H1 (cell line): ENCODE data around the gene DGCR8. TPM values are rescaled to one million over a fixed set of nuclear protein-coding genes. Genes with fewer than 3 reads are reported as not detected.

Source experiments
- CTCF ChIA-PET: fragments of 300-600 bp; sonication (Branson Sonifier 250); formaldehyde crosslinking; loops from one replicate; lab custom pipeline; 2021; ENCODE audit not compliant: partially characterized antibody; lab: Charles Lee
- POLR2A ChIA-PET: fragments of 300-600 bp; sonication (Branson Sonifier 250); formaldehyde crosslinking; loops from one replicate; lab custom pipeline; 2021; ENCODE audit warnings: inconsistent platforms; ENCODE audit not compliant: partially characterized antibody; lab: Charles Lee
- DNase-seq, 2 experiments: peaks; one replicate each; pipeline versions ENCODE4 v3.0.0 to v3.0.0-alpha.2; 2010 to 2022; ENCODE audit warnings: low spot score in 2 of 2, low read depth in 1 of 2, mixed read lengths in 1 of 2
- FAIRE-seq: peaks from 2 replicates; lab custom pipeline; 2011; peaks lifted over from hg19 to GRCh38; lab: Jason Lieb, UNC
- H2AFZ ChIP-seq: 2 replicates; pipeline ENCODE4 v1.8.1; 2012; ENCODE audit warnings: low read length, inconsistent platforms
- H2AK5ac ChIP-seq: 2 replicates; pipeline ENCODE4 v1.6.1; 2013; ENCODE audit warnings: low read depth, low read length
- H2BK120ac ChIP-seq: replicated peaks from 2 replicates; pipeline ENCODE3; 2013; ENCODE audit warnings: low read depth, low read length, inconsistent platforms
- H2BK12ac ChIP-seq: 2 replicates; pipeline ENCODE4 v1.6.1; 2013; ENCODE audit warnings: low read depth, low read length
- H2BK15ac ChIP-seq: 2 replicates; pipeline ENCODE4 v1.6.1; 2013; ENCODE audit warnings: low read length
- H2BK20ac ChIP-seq: 2 replicates; pipeline ENCODE4 v1.6.1; 2013; ENCODE audit warnings: low read length
- H2BK5ac ChIP-seq: 2 replicates; pipeline ENCODE4 v1.6.1; 2013; ENCODE audit warnings: low read depth, low read length
- H3K14ac ChIP-seq: 2 replicates; pipeline ENCODE4 v1.6.1; 2013; ENCODE audit warnings: inconsistent platforms; ENCODE audit not compliant: insufficient read length
- H3K18ac ChIP-seq: 2 replicates; pipeline ENCODE4 v1.6.1; 2013; ENCODE audit warnings: low read length; ENCODE audit errors: extremely low read depth
- H3K23ac ChIP-seq: 2 replicates; pipeline ENCODE4 v1.6.1; 2013; ENCODE audit warnings: inconsistent platforms; ENCODE audit not compliant: insufficient read length
- H3K23me2 ChIP-seq: 2 replicates; pipeline ENCODE4 v1.6.1; 2013; ENCODE audit warnings: low read depth, low read length
- H3K27ac ChIP-seq: 2 replicates; pipeline ENCODE4 v1.6.1; 2011; ENCODE audit warnings: low read depth, low read length, inconsistent platforms
- H3K27me3 ChIP-seq, 4 experiments: replicated peaks in 1 of 4; 1 replicate in 1 of 4; 2 replicates in 3 of 4; pipeline versions ENCODE4 v1.6.1 to v1.8.1; 2011 to 2013; ENCODE audit warnings: low read length in 3 of 4, mild to moderate bottlenecking in 3 of 4, inconsistent platforms in 2 of 4, mixed read lengths in 2 of 4, moderate library complexity in 1 of 4; ENCODE audit not compliant: control insufficient read depth in 3 of 4, insufficient read depth in 3 of 4; ENCODE audit errors: extremely low read depth in 1 of 4
- H3K36me3 ChIP-seq, 4 experiments: 2 replicates each; pipeline versions ENCODE4 v1.6.1 to v1.8.1; 2011 to 2013; ENCODE audit warnings: mild to moderate bottlenecking in 4 of 4, low read length in 3 of 4, moderate library complexity in 2 of 4, control low read depth in 1 of 4, inconsistent platforms in 1 of 4; ENCODE audit not compliant: insufficient read depth in 4 of 4, control insufficient read depth in 2 of 4
- H3K4ac ChIP-seq: replicated peaks from 2 replicates; pipeline ENCODE3; 2013; ENCODE audit warnings: low read length, low read depth, mixed read lengths, inconsistent platforms; ENCODE audit not compliant: insufficient read length
- H3K4me1 ChIP-seq, 4 experiments: replicated peaks in 1 of 4; 1 replicate in 1 of 4; 2 replicates in 3 of 4; pipeline versions ENCODE4 v1.6.1 to v1.8.1; 2011 to 2013; ENCODE audit warnings: low read length in 3 of 4, inconsistent platforms in 2 of 4, mixed read lengths in 1 of 4; ENCODE audit not compliant: insufficient read depth in 4 of 4, control insufficient read depth in 3 of 4
- H3K4me2 ChIP-seq, 2 experiments: 2 replicates each; pipeline versions ENCODE4 v1.6.1 to v1.8.1; 2011 to 2013; ENCODE audit warnings: low read depth in 2 of 2, low read length in 2 of 2, control low read depth in 1 of 2, inconsistent platforms in 1 of 2, mild to moderate bottlenecking in 1 of 2; ENCODE audit not compliant: insufficient read depth in 1 of 2
- H3K4me3 ChIP-seq, 4 experiments: fragments of 200-600, 300-600 bp in 1 of 4; sonication (generic), shearing (Covaris generic), sonication (Bioruptor Twin) in 1 of 4; 2 replicates each; pipeline versions ENCODE4 v1.5.1 to v1.8.1; 2011 to 2016; ENCODE audit warnings: low read length in 4 of 4, low read depth in 3 of 4, control low read depth in 2 of 4, inconsistent platforms in 2 of 4, mild to moderate bottlenecking in 2 of 4, mixed read lengths in 1 of 4, moderate library complexity in 1 of 4; ENCODE audit not compliant: insufficient read depth in 2 of 4; ENCODE audit errors: extremely low read depth in 1 of 4
- H3K56ac ChIP-seq: replicated peaks from 2 replicates; pipeline ENCODE3; 2013; ENCODE audit warnings: low read depth, mild to moderate bottlenecking, mixed read lengths, low read length, inconsistent platforms; ENCODE audit not compliant: insufficient read length
- H3K79me1 ChIP-seq: 2 replicates; pipeline ENCODE4 v1.6.1; 2013; ENCODE audit warnings: low read depth, low read length, control low read depth
- H3K79me2 ChIP-seq, 2 experiments: 2 replicates each; pipeline versions ENCODE4 v1.6.1 to v1.8.1; 2012 to 2013; ENCODE audit warnings: low read length in 2 of 2, mild to moderate bottlenecking in 2 of 2, inconsistent platforms in 1 of 2; ENCODE audit not compliant: insufficient read depth in 2 of 2, control insufficient read depth in 1 of 2
- H3K9ac ChIP-seq, 4 experiments: replicated peaks in 1 of 4; 1 replicate in 1 of 4; 2 replicates in 3 of 4; pipeline versions ENCODE4 v1.6.1 to v1.8.1; 2011 to 2013; ENCODE audit warnings: low read depth in 3 of 4, low read length in 3 of 4, control low read depth in 2 of 4, mild to moderate bottlenecking in 2 of 4, moderate library complexity in 2 of 4, inconsistent platforms in 1 of 4; ENCODE audit errors: extremely low read depth in 1 of 4
- H3K9me3 ChIP-seq, 2 experiments: 2 replicates each; pipeline versions ENCODE4 v1.6.1 to v1.8.1; 2012 to 2013; ENCODE audit warnings: mild to moderate bottlenecking in 2 of 2, moderate library complexity in 2 of 2, control low read depth in 1 of 2, inconsistent platforms in 1 of 2, low read depth in 1 of 2, low read length in 1 of 2, mixed read lengths in 1 of 2; ENCODE audit not compliant: insufficient read depth in 2 of 2
- H4K20me1 ChIP-seq, 2 experiments: replicated peaks in 1 of 2; 2 replicates each; pipeline versions ENCODE3 to v1.8.1; 2011 to 2013; ENCODE audit warnings: inconsistent platforms in 2 of 2, low read length in 2 of 2, mild to moderate bottlenecking in 1 of 2; ENCODE audit not compliant: insufficient read depth in 2 of 2, control insufficient read depth in 1 of 2
- H4K5ac ChIP-seq: 2 replicates; pipeline ENCODE4 v1.6.1; 2013; ENCODE audit warnings: low read length, low read depth, mixed read lengths, inconsistent platforms; ENCODE audit not compliant: insufficient read length
- H4K8ac ChIP-seq: 2 replicates; pipeline ENCODE4 v1.8.0; 2013; ENCODE audit warnings: mild to moderate bottlenecking, moderate library complexity, low read length, inconsistent platforms; ENCODE audit not compliant: insufficient read depth; ENCODE audit errors: extremely low read depth
- H4K91ac ChIP-seq: replicated peaks from 2 replicates; pipeline ENCODE3; 2013; ENCODE audit warnings: low read length, mixed read lengths, inconsistent platforms; ENCODE audit not compliant: insufficient read length
- GTF2F1 ChIP-seq: IDR thresholded peaks from 2 replicates; pipeline ENCODE4 v1.6.1; 2012; ENCODE audit warnings: low read depth, low read length, improper control_type of control experiment, borderline replicate concordance
- JUN ChIP-seq: IDR thresholded peaks from 2 replicates; pipeline ENCODE4 v1.6.1; 2011; ENCODE audit warnings: low read depth, mild to moderate bottlenecking, improper control_type of control experiment, low read length
- JUND ChIP-seq: IDR thresholded peaks from 2 replicates; pipeline ENCODE4 v1.6.1; 2011; ENCODE audit warnings: mild to moderate bottlenecking, improper control_type of control experiment, low read length
- NRF1 ChIP-seq: IDR thresholded peaks from 2 replicates; pipeline ENCODE4 v1.6.1; 2011; ENCODE audit warnings: mild to moderate bottlenecking, low read depth, low read length, improper control_type of control experiment
- POLR2A ChIP-seq, 2 experiments: IDR thresholded peaks; 1 replicate in 1 of 2; 2 replicates in 1 of 2; pipeline ENCODE4 v1.6.1; 2011; ENCODE audit warnings: low read depth in 2 of 2, low read length in 2 of 2, mild to moderate bottlenecking in 2 of 2; ENCODE audit errors: control extremely low read depth in 1 of 2
- POLR2AphosphoS5 ChIP-seq: IDR thresholded peaks from 2 replicates; pipeline ENCODE4 v1.6.1; 2011; ENCODE audit warnings: low read depth, low read length
- RBBP5 ChIP-seq: IDR thresholded peaks from 2 replicates; pipeline ENCODE4 v1.7.1; 2012; ENCODE audit warnings: low read depth, mild to moderate bottlenecking, inconsistent platforms, low read length, moderate library complexity, borderline replicate concordance
- RFX5 ChIP-seq: IDR thresholded peaks from 2 replicates; pipeline ENCODE4 v1.6.1; 2011; ENCODE audit warnings: low read depth, low read length, improper control_type of control experiment, borderline replicate concordance
- SIN3A ChIP-seq, 2 experiments: IDR thresholded peaks in 1 of 2; conservative IDR thresholded peaks in 1 of 2; 2 replicates each; pipeline ENCODE4 v1.6.1; 2011 to 2012; ENCODE audit warnings: low read length in 2 of 2, improper control_type of control experiment in 1 of 2, low read depth in 1 of 2, mild to moderate bottlenecking in 1 of 2
- SP1 ChIP-seq: IDR thresholded peaks from 2 replicates; pipeline ENCODE4 v1.6.1; 2011; ENCODE audit warnings: low read depth, low read length
- TBP ChIP-seq: IDR thresholded peaks from 2 replicates; pipeline ENCODE4 v1.6.1; 2011; ENCODE audit warnings: low read depth, low read length, improper control_type of control experiment
- YY1 ChIP-seq: IDR thresholded peaks from 2 replicates; pipeline ENCODE4 v1.6.1; 2011; ENCODE audit warnings: low read depth, mild to moderate bottlenecking, low read length
- WGBS, 2 experiments: shearing (Covaris generic) in 1 of 2; methylation state at CpG; one replicate each; pipeline versions ENCODE4 v1.1.6 to v1.1.7; 2013 to 2015; ENCODE audit warnings: low lambda C conversion rate in 2 of 2, mixed read lengths in 2 of 2, inconsistent platforms in 1 of 2, low coverage in 1 of 2, missing lambda C conversion rate in 1 of 2; ENCODE audit not compliant: insufficient replicate concordance in 2 of 2, insufficient coverage in 1 of 2, insufficient read length in 1 of 2; ENCODE audit errors: extremely low coverage in 1 of 2, missing lambda C conversion rate in 1 of 2; 5-methylcytosine and 5-hydroxymethylcytosine counted together
- polyA plus RNA-seq, 7 experiments: library from polyadenylated mRNA; depleted of rRNA in 3 of 7; stranded (reverse) in 5 of 7; unstranded in 2 of 7; fragments of >200 nt in 5 of 7; fragments of 200-250 nt in 2 of 7; gene quantifications; 1 replicate in 5 of 7; 2 replicates in 1 of 7; 4 replicates in 1 of 7; pipeline versions ENCODE4 v1.2.1 to v1.2.3, GENCODE V29; 2011 to 2013; ENCODE audit warnings: missing spikeins in 2 of 7, mixed read lengths in 2 of 7
- total RNA-seq: library from RNA; stranded (reverse); fragmentation: NEBNext Ultra II Directional; extraction: Animal tissue kit (Norgen Biotek cat#: 25700); gene quantifications from 2 replicates; pipeline ENCODE4 v1.2.1, GENCODE V29; 2021

DGCR8 gene
- total and polyA plus RNA-seq, 2 of the 8 experiments (the other 6 are each of a cell fraction or from before 2014, with no cell fraction given) = 23.7 to 43.7 TPM

DNA sequence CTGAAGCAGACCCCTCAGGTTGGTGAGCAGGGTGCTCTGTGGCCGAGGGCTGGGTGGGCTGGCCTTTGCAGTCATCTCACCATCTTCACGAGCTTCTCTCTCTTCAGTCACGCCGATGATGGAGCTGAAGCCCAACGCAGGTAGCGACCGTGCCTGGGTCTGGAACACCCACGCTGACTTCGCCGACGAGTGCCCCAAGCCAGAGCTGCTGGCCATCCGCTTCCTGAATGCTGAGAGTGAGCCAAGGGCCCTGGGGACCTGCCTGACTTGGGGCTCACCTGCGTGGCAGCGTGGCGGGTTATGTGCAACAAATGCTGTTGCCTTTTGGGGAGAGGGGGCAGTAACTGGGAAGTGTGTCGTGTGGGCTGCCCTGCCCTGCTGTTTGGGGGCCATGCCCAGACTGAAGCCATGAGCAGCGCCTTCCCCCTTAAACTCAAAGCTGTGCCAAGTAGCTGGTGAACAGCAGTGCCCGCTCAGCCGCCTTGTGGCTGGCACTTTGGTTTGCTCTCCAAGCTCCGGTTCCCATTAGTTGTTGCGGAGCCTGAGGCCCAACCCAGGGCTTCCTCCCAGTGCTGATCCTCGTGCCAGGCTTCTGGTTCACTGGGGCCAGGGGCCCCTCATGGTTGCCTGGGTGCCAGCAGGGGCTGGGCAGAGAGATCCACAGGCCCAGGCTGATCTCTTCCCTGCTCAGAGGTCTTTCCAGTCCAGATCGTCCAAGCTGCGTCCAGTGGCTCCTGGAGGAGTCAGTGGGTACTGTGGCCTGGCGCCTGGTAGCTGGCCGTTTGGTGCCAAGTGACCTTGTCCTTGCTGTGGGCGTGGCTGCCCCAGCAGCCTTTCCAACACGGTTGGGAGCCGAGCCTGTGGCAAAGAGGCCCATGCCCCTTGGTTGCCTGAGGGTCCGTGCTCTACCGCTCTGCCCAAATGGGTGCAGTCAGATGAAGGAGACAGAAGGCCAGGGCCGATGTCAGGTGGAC is 45.4 kb downstream of the DGCR8 start:
- Histone ChIP-seq H2AFZ (no peak overlapping the region), H3K23me2 (peaks cover 7% of the 10 kb centered on the region; the same call in 1 of the 2 replicates), H3K79me2 (peaks cover 21 to 40% of the 10 kb centered on the region in 2 experiments), H4K8ac (no peak overlapping the region; the same call in 1 of the 2 replicates), H3K18ac (no peak overlapping the region), H2BK15ac (no peak overlapping the region), H2BK12ac (no peak overlapping the region), H3K4me3 (no peak overlapping the region), H2BK120ac (no peak overlapping the region), H3K27ac (no peak overlapping the region), H3K4me1 (peaks cover 0 to 3% (median under 1%) of the 10 kb centered on the region in 4 experiments; a peak in 4 of 7 replicates), H2AK5ac (no peak overlapping the region), H3K9ac (no peak overlapping the region; a peak in 2 of 7 replicates), H3K14ac (no peak overlapping the region), H3K9me3 (no peaks in the 10 kb centered on the region), H3K27me3 (no peaks in the 10 kb centered on the region), H3K4me2 (no peak overlapping the region), H3K4ac (no peak overlapping the region), H3K23ac (no peak overlapping the region), H4K20me1 (peaks cover 38 to 53% of the 10 kb centered on the region in 2 experiments), H4K5ac (no peak overlapping the region), H2BK5ac (no peak overlapping the region), H3K79me1 (peaks cover 6% of the 10 kb centered on the region), H3K56ac (no peak overlapping the region), H4K91ac (no peak overlapping the region), H3K36me3 (peaks cover 40 to 65% (median 53%) of the 10 kb centered on the region in 4 experiments), H2BK20ac (no peak overlapping the region)
- DNase-seq (no peak), FAIRE-seq (no peak)
- ChIA-PET POLR2A (interaction anchor here (0.8 to 8.3 kb wide), 14 partner anchors 7 to 183 kb away, joined by 3 to 223 read pairs (median 6); partner anchors contain the start of genes RANBP1, TANGO2 and TRMT2A), CTCF (interaction anchor here (0.6 to 1.9 kb wide), 7 partner anchors 8 to 176 kb away, joined by 3 to 5 read pairs (median 4); partner anchors contain the start of gene TRMT2A)
- WGBS, 2 experiments = 94% methylated on average over 32 of the region's 32 CpGs; no CpG with 5 or more reads in 1 of the 2 experiments
- TF ChIP-seq SIN3A (conservative IDR thresholded peaks at IDR 0.05 in 1 of 2, IDR thresholded peaks at IDR 0.05 in 1 of 2; ENCODE audit: low read depth in 1 of 2, low read length in 2 of 2) (no peak), POLR2AphosphoS5 (peak; percentile 7), JUN (no peak), NRF1 (no peak), RFX5 (no peak), RBBP5 (no peak), GTF2F1 (no peak), TBP (no peak), YY1 (no peak), SP1 (no peak), JUND (no peak), POLR2A (IDR thresholded peaks at IDR 0.05; ENCODE audit: control extremely low read depth in 1 of 2, low read depth in 2 of 2, low read length in 2 of 2) (peak; percentile 13 to 48)
